IMR-90 (cell line): ENCODE data around the gene RBPJ. TPM values are rescaled to one million over a fixed set of nuclear protein-coding genes. Genes with fewer than 3 reads are reported as not detected.

Experiments used
- ATAC-seq: fragments of 200-7000 bp; cut with Tn5 transposase; 2 replicates; pipeline ENCODE4 v1.9.1; 2020; ENCODE audit warnings: low read depth, mild to moderate bottlenecking, moderate library complexity
- BruUV-seq: library from RNA; stranded (reverse); fragments of 400-500 nt; replicated peaks from 2 replicates; lab custom pipeline; 2021; lab: Mats Ljungman, UMichigan
- CTCF ChIA-PET: fragments of 300-600 bp; formaldehyde crosslinking; extraction: SDS; loops from one replicate; lab custom pipeline; 2021; ENCODE audit warnings: antibody characterized with exemption; lab: Yijun Ruan, JAX
- POLR2A ChIA-PET: fragments of 300-600 bp; sonication (Branson Sonifier 250); formaldehyde crosslinking; loops from one replicate; lab custom pipeline; 2022; ENCODE audit warnings: antibody characterized with exemption; ENCODE audit not compliant: unreplicated experiment; lab: Charles Lee
- DNase-seq: peaks from one replicate; pipeline ENCODE4 v3.0.0; 2013
- H2AFZ ChIP-seq: replicated peaks from 2 replicates; pipeline ENCODE3; 2013; ENCODE audit warnings: low read length, mild to moderate bottlenecking; ENCODE audit not compliant: poor library complexity
- H2AK5ac ChIP-seq: 2 replicates; pipeline ENCODE4 v1.6.1; 2013; ENCODE audit warnings: low read depth, low read length, inconsistent platforms
- H2AK9ac ChIP-seq: replicated peaks from 2 replicates; pipeline ENCODE3; 2013; ENCODE audit warnings: mild to moderate bottlenecking, low read depth, low read length, moderate library complexity; ENCODE audit not compliant: poor library complexity
- H2BK120ac ChIP-seq: 2 replicates; pipeline ENCODE4 v1.6.1; 2013; ENCODE audit warnings: low read depth, low read length, inconsistent platforms
- H2BK15ac ChIP-seq: 3 replicates; pipeline ENCODE4 v1.6.1; 2013; ENCODE audit warnings: low read depth, low read length, inconsistent platforms
- H2BK20ac ChIP-seq: 2 replicates; pipeline ENCODE4 v1.6.1; 2013; ENCODE audit warnings: low read depth, mild to moderate bottlenecking, inconsistent platforms, low read length, moderate library complexity
- H2BK5ac ChIP-seq: 2 replicates; pipeline ENCODE4 v1.6.1; 2013; ENCODE audit warnings: mild to moderate bottlenecking, low read depth, low read length, inconsistent platforms; ENCODE audit not compliant: poor library complexity, severe bottlenecking
- H3K14ac ChIP-seq: replicated peaks from 2 replicates; pipeline ENCODE4 v1.6.1; 2013; ENCODE audit warnings: low read depth, low read length, inconsistent platforms
- H3K18ac ChIP-seq: 2 replicates; pipeline ENCODE4 v1.6.1; 2013; ENCODE audit warnings: low read depth, low read length, control low read depth
- H3K23ac ChIP-seq: 2 replicates; pipeline ENCODE4 v1.6.1; 2013; ENCODE audit warnings: low read depth, low read length, inconsistent platforms
- H3K27ac ChIP-seq: 2 replicates; pipeline ENCODE4 v1.5.1; 2013; ENCODE audit warnings: mild to moderate bottlenecking, control low read depth, low read length; ENCODE audit not compliant: insufficient read depth
- H3K27me3 ChIP-seq: 2 replicates; pipeline ENCODE4 v1.6.1; 2013; ENCODE audit warnings: low read length; ENCODE audit not compliant: control insufficient read depth, insufficient read depth
- H3K36me3 ChIP-seq: 2 replicates; pipeline ENCODE4 v1.6.1; 2013; ENCODE audit warnings: low read length, mixed read lengths; ENCODE audit not compliant: control insufficient read depth, insufficient read depth
- H3K4ac ChIP-seq: 2 replicates; pipeline ENCODE4 v1.6.1; 2013; ENCODE audit warnings: low read depth, low read length, inconsistent platforms
- H3K4me1 ChIP-seq: 2 replicates; pipeline ENCODE4 v1.6.1; 2013; ENCODE audit warnings: low read length, mixed read lengths; ENCODE audit not compliant: control insufficient read depth, insufficient read depth
- H3K4me2 ChIP-seq: 2 replicates; pipeline ENCODE4 v1.6.1; 2013; ENCODE audit warnings: low read depth, mild to moderate bottlenecking, control low read depth, low read length, moderate library complexity
- H3K4me3 ChIP-seq: 2 replicates; pipeline ENCODE4 v1.5.1; 2013; ENCODE audit warnings: low read depth, mild to moderate bottlenecking, control low read depth, low read length, moderate library complexity; ENCODE audit not compliant: insufficient read depth
- H3K56ac ChIP-seq: 2 replicates; pipeline ENCODE4 v1.6.1; 2013; ENCODE audit warnings: low read length, inconsistent platforms; ENCODE audit not compliant: insufficient read depth; ENCODE audit errors: extremely low read depth
- H3K79me1 ChIP-seq, 2 experiments: 2 replicates each; pipeline ENCODE4 v1.6.1; 2013; ENCODE audit warnings: low read length in 2 of 2, inconsistent platforms in 1 of 2, low read depth in 1 of 2
- H3K9ac ChIP-seq: 2 replicates; pipeline ENCODE4 v1.6.1; 2013; ENCODE audit warnings: low read depth, low read length, control low read depth
- H3K9me1 ChIP-seq: 2 replicates; pipeline ENCODE4 v1.6.1; 2013; ENCODE audit warnings: low read length, inconsistent platforms; ENCODE audit not compliant: insufficient read depth
- H3K9me3 ChIP-seq: 2 replicates; pipeline ENCODE4 v1.6.1; 2013; ENCODE audit warnings: low read length; ENCODE audit not compliant: control insufficient read depth, insufficient read depth
- H4K20me1 ChIP-seq: 2 replicates; pipeline ENCODE4 v1.6.1; 2013; ENCODE audit warnings: low read length, inconsistent platforms; ENCODE audit not compliant: insufficient read depth
- H4K5ac ChIP-seq: 2 replicates; pipeline ENCODE4 v1.6.1; 2013; ENCODE audit warnings: mild to moderate bottlenecking, low read depth, low read length, control low read depth
- H4K8ac ChIP-seq, 2 experiments: 2 replicates each; pipeline ENCODE4 v1.6.1; 2013; ENCODE audit warnings: low read depth in 2 of 2, low read length in 2 of 2, control low read depth in 1 of 2, inconsistent platforms in 1 of 2
- H4K91ac ChIP-seq: 2 replicates; pipeline ENCODE4 v1.6.1; 2013; ENCODE audit warnings: low read depth, low read length, inconsistent platforms; ENCODE audit not compliant: insufficient read depth
- BHLHE40 ChIP-seq: fragments of 150-350 bp; IDR thresholded peaks from 2 replicates; pipeline ENCODE4 v1.6.1; 2016; ENCODE audit warnings: mild to moderate bottlenecking, low read depth, low read length
- CEBPB ChIP-seq: IDR thresholded peaks from 2 replicates; pipeline ENCODE4 v1.6.1; 2012; ENCODE audit warnings: low read depth, low read length, improper control_type of control experiment
- CHD1 ChIP-seq: IDR thresholded peaks from 2 replicates; pipeline ENCODE4 v1.6.1; 2012; ENCODE audit warnings: low read depth, low read length, improper control_type of control experiment
- CTCF ChIP-seq: conservative IDR thresholded peaks from 2 replicates; pipeline ENCODE4 v1.5.1; 2012; ENCODE audit warnings: mild to moderate bottlenecking, low read depth, low read length, improper control_type of control experiment
- ELK1 ChIP-seq: fragments of 150-350 bp; IDR thresholded peaks from 2 replicates; pipeline ENCODE4 v1.6.1; 2016; ENCODE audit warnings: low read depth, mild to moderate bottlenecking, low read length, moderate library complexity, borderline replicate concordance
- FOS ChIP-seq: fragments of 150-350 bp; IDR thresholded peaks from 2 replicates; pipeline ENCODE4 v1.6.1; 2016; ENCODE audit warnings: low read depth, low read length
- MAFK ChIP-seq: IDR thresholded peaks from 2 replicates; pipeline ENCODE4 v1.6.1; 2012; ENCODE audit warnings: low read depth, low read length, improper control_type of control experiment
- MXI1 ChIP-seq: IDR thresholded peaks from 2 replicates; pipeline ENCODE4 v1.6.1; 2012; ENCODE audit warnings: low read depth, mild to moderate bottlenecking, low read length, moderate library complexity, borderline replicate concordance
- NFE2L2 ChIP-seq: fragments of 150-350 bp; IDR thresholded peaks from 2 replicates; pipeline ENCODE4 v1.6.1; 2016; ENCODE audit warnings: low read depth, mild to moderate bottlenecking, low read length
- POLR2A ChIP-seq: IDR thresholded peaks from 2 replicates; pipeline ENCODE4 v1.6.1; 2012; ENCODE audit warnings: mild to moderate bottlenecking, low read depth, low read length
- RAD21 ChIP-seq: IDR thresholded peaks from 2 replicates; pipeline ENCODE4 v1.6.1; 2012; ENCODE audit warnings: low read length, improper control_type of control experiment
- RCOR1 ChIP-seq: IDR thresholded peaks from 2 replicates; pipeline ENCODE4 v1.6.1; 2012; ENCODE audit warnings: mild to moderate bottlenecking, low read length, improper control_type of control experiment; ENCODE audit not compliant: insufficient replicate concordance
- WGBS, 2 experiments: methylation state at CpG; one replicate each; pipeline versions ENCODE4 v1.1.5 to v1.1.7; 2013; ENCODE audit warnings: missing lambda C conversion rate in 2 of 2; ENCODE audit not compliant: insufficient read length in 1 of 2; ENCODE audit errors: extremely low coverage in 2 of 2; 5-methylcytosine and 5-hydroxymethylcytosine counted together
- dilution Hi-C: fragments of 300-500 bp; cut with HindIII; formaldehyde crosslinking; loops from one replicate; pipeline ENCODE4 v1.14.3; 2018; ENCODE audit warnings: low sequenced_read_pairs; ENCODE audit not compliant: unreplicated experiment
- in situ Hi-C: fragments of 300-500 bp; cut with MboI; formaldehyde crosslinking; loops from 3 replicates; pipeline ENCODE4 v1.14.3; 2019; ENCODE audit warnings: low sequenced_read_pairs, inconsistent platforms, mixed read lengths
- intact Hi-C: fragments of 100-400 bp; cut with micrococcal nuclease; formaldehyde crosslinking; loops from 2 replicates; pipeline ENCODE4 v1.10.0; 2022
- polyA plus RNA-seq, 3 experiments: library from polyadenylated mRNA; depleted of rRNA; stranded (reverse); fragments of >200 nt; gene quantifications; 2 replicates each; pipeline ENCODE4 v1.2.3, GENCODE V29; 2012; ENCODE audit warnings: low replicate concordance in 1 of 3
- total RNA-seq: library from RNA; depleted of rRNA; stranded (reverse); fragments of >200 nt; gene quantifications from 2 replicates; pipeline ENCODE4 v1.2.3, GENCODE V29; 2012

RBPJ gene
- total and polyA plus RNA-seq, 2 of the 4 experiments (the other 2 are of a cell fraction): 50.3 to 148 TPM

GRCh38 chr4:26310264-26310663 is 10.6 kb upstream of the RBPJ start:
- dilution Hi-C loops (no loop called here), intact Hi-C loops (no loop called here), in situ Hi-C loops (no loop called here)
- no peak for ATAC-seq
- ChIA-PET CTCF (no interaction called here), POLR2A (interaction anchor here (0.6 kb wide), 1 partner anchor 8 kb away, joined by 3 read pairs; no protein-coding TSS in a partner anchor)
- Histone ChIP-seq H3K36me3 (no peaks in the 10 kb centered on the region), H2AFZ (no peak overlapping the region), H4K91ac (no peak overlapping the region), H3K9me3 (peaks cover 3% of the 10 kb centered on the region), H3K9ac (no peak overlapping the region), H2BK5ac (no peak overlapping the region), H3K4me2 (no peak overlapping the region), H2AK9ac (no peak overlapping the region), H3K79me1 (no peaks in the 10 kb centered on the region), H4K8ac (no peak overlapping the region), H3K14ac (no peak overlapping the region), H3K27ac (no peak overlapping the region), H2BK15ac (no peak overlapping the region), H3K4me1 (no peaks in the 10 kb centered on the region), H3K56ac (no peak overlapping the region), H3K23ac (no peak overlapping the region), H3K4me3 (no peak overlapping the region), H2AK5ac (no peak overlapping the region), H2BK20ac (no peak overlapping the region), H4K20me1 (no peaks in the 10 kb centered on the region), H4K5ac (no peak overlapping the region), H3K18ac (no peak overlapping the region), H3K27me3 (no peaks in the 10 kb centered on the region), H3K9me1 (no peaks in the 10 kb centered on the region), H3K4ac (no peak overlapping the region), H2BK120ac (no peak overlapping the region)
- no TSS peak for BruUV-seq
- DNase-seq: no peak
- no peak for TF ChIP-seq ELK1
- no peak for TF ChIP-seq POLR2A
- no peak for TF ChIP-seq RCOR1
- TF ChIP-seq FOS: no peak
- no peak for TF ChIP-seq CEBPB
- TF ChIP-seq BHLHE40: no peak
- no peak for TF ChIP-seq CTCF
- no peak for TF ChIP-seq NFE2L2
- no peak for TF ChIP-seq CHD1
- no peak for TF ChIP-seq MXI1
- no peak for TF ChIP-seq MAFK
- TF ChIP-seq RAD21: no peak
- WGBS, 2 experiments: no CpG with 5 or more reads among the region's 2 CpGs
